NCI-H1092 treated with DMSO at 0.1 percent for 48 hours (cell line): ENCODE data around the gene NUDT8.
"Not testable (repeated sequence)": the region's sequence is repeated elsewhere in the genome, so short reads cannot be mapped to it uniquely, and the experiment has no call there.

Experiments used
- DNase-seq: peaks from one replicate; lab custom pipeline; 2025; lab: John Stamatoyannopoulos, UW

NUDT8 gene

GRCh38 chr11:67642173-67643120 lies 12.7 kb upstream of the NUDT8 start:
- DNase-seq, result no peak

DNA sequence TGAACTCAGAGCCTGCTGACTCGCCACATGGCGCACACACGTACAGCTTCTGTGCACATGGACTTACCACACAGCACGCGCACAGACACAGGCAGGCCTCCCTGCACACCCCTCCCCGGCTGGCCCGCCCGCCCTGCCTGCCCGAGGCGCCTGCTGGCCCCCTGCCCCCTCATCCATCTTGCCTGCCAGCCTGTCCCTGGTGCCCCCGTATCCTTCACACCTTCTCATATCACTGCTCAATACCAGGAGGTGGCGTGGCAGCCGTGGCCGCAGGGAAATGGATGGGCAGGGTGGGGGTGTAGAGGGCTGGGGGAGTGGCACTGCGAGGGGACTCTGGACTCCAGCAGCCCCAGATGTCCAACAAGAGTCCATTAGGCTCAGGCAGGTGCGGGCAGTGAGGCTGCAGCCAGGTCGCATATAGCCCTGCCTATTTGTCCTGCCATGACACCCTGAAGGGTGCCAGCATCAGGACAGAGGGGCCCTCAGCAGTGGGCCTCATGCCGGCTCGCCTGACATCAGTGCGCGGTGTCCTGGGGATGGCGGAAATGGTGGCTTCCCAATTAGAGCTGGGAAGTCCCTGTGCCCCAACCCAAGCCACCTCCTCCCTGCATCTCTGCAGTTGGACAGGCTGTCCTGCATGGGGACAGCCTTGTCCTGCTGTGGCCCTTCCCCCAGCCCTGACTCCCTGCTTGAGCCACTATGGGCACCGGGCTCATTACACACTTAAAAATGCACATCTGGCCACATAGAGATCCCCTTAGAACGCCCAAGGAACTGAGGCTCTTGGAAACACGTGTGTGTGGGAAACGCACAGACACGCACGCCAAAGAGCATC lies 11.8 kb upstream of the NUDT8 start:
- DNase-seq, result no peak

DNA sequence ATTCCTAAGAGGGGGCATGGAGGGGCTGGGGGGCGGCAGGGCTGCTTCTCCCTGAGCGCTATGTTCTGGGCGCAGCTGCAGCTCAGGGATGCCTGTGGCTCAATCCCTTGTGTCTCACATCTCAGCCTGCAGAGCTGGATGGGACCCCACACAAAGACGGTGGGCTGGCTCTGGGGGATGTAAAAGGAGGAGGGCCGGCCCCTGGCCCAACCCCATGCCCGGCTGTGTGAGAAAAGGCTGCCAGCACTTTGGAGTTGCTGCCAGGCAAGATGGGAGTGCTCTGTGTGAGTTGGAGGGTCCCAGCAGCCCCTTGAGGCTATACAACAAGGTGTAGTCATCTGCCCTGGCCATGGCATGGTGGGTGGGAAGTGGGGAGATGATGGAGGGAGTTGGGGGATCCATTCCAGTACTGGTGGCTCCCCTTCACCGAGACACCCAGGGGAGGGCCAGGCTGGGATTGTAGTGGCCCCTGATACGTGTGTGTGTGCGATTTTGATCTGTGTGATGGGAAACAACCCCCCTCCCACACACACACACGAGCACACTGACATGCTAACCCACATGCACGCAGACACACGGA lies 11.1 kb upstream of the NUDT8 start:
- no peak for DNase-seq

- DNase-seq, result peak; percentile 34
These were observed 10.5 kb upstream of the NUDT8 start for GRCh38 chr11:67640021-67640757.

DNA sequence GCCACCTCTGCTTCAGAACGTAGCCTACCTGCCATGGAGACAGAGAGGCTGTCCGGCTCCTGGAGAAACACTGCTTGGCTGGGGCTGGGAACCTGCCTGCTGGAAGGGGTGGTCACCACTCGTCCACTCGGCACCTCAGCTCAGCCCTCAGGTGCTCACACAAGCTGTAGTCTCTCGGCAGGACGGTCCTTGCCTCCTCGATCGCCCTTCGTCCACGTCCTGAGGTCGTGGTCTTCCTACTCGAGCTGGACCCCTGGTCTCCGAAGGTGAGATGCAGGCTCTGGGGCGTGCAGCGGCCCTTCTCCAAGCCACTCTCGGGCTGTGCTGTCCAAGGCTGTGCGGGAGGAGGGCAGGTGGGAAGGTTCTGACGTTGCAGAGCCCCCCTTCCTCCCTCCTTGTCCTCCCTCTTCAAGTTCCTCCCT lies 9.7 kb upstream of the NUDT8 start, which contains the start of gene TBX10:
TSS of gene TBX10 (minus strand) at position 326 of the 422 bp plus-strand sequence. CDS start at position 35, 291 bp downstream.
- DNase-seq, result no peak

GRCh38 chr11:67638535-67639437 lies 9.0 kb upstream of the NUDT8 start:
- no peak for DNase-seq

DNA sequence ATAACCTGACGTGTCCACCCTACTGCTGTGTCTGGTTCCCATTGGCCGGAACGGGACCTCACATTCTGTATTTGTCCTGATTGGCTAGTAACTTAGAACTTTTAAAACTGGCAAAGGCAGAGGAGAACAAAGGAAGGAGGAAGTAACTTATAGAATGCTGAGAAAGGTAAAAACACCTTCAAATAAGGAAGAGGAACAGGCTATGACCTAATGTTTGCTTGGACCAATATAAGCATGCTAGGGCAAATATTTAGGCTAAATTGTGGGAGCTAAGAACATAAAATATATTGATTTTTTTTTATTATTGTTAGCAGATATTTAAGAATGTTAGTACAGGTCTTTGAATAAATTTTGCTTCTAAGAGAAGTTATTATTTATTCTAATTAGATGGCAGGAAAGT lies 7.7 kb upstream of the NUDT8 start:
- DNase-seq, result not testable (repeated sequence)

GRCh38 chr11:67636962-67637361 lies 7.2 kb upstream of the NUDT8 start:
- no peak for DNase-seq

DNA sequence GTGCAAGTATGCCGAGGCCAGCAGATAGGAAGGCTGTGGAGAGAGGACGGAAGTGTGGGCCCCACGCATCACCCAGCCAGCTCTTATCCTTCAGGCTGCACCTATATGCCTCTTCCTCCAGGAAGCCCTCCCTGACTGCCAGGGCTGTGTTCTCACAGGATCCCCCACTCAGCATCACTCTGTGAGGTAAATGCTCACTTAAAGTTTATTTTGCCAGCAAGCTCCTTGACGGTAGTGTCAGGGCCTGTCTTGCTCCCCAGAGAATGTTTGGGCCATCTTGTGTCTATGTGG lies 5.4 kb upstream of the NUDT8 start:
- no peak for DNase-seq

- DNase-seq, result no peak
These were observed 4.9 kb upstream of the NUDT8 start for GRCh38 chr11:67634366-67635230.

DNA sequence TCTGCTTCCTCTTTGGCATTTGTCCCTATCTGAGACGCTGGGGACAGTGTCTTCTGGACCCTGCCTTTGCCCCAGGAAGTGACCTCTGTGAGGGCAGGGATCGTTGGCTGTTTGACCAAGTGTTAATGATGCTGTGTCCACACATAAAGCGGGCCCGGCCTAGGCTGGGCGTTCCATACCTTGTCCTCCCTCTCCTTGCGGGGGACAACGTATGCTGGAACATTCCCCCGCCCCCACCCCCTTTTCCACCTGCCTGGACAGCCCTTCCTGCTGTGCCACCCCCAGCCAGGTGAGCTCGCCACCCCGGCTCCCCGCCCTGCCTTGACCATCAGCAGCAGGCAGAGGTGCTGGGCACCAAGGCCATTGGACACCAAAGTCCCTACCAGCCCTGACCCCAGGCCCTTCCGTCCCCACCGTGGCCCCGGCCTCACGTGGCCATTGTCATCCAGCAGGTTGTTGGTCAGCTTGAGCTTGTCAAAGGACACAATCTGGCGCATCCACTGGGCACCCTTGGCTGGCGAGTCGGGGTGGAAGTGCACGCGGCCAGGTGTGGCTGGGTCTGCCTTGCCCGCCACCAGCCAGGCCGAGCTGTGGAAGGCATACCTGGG lies 4.1 kb upstream of the NUDT8 start:
- DNase-seq, result no peak

GRCh38 chr11:67632982-67633755 lies 3.4 kb upstream of the NUDT8 start:
- no peak for DNase-seq

DNA sequence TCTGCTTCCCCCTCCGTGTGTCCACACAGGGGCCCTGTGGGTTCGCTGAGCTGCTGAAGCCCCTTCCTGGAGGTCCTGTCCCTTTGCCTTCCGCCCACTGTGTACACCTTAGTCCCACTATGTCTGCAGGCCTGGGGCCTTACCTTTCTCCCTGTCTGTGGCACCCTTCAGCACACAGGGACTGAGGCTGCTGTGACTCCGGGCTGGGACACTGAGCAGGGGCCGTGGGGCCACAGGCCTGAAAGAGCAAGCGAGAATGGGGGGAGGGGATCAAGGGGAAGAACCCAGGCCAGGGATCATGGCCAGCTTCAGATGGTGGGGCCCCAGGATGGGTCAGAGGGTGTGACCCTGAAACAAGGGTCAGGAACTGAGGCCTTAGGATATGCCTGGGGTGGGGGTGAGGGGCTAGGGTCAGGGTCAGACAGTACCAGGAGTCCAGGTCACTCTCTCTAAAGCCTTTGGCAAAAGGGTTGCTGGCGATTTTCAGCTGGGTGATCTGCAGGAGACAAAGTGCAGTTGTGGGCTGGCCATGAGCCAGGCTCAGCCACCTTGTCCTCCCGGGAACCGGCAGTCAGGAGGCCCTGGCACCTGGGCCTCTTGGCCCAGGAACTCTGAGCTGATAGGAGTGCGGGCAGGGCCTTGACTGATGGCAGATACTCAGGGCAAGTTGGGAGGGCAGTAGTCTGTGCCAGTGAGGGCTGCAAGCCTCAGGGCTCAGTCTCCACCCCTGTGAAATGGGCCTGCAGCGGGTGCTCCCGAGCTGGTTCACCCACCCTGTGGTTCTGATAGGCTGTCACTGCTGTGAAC lies 2.6 kb upstream of the NUDT8 start:
- no peak for DNase-seq

- no peak for DNase-seq
These were observed 2.1 kb upstream of the NUDT8 start for GRCh38 chr11:67631853-67632174.

DNA sequence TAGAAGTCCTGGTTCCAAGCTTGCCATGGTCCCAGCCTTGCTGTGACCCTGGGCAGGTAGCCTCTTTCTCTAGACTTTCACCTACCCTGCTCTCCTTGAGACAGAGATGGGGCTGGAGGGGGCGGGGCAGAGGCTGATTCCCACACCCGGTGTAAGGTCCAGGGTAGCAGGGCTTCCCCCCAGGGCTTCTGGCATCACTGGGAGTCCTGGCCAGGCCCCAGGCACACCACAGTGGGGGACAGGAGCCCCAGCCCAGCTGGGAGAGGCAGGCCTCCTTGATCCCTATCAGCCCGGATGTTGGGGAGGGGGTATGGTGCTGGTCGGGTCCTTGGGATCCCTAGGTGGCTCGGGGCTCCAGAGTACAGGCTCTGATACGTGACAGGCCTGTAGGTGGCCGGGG lies 1.7 kb upstream of the NUDT8 start:
- no peak for DNase-seq

- no peak for DNase-seq
These were observed 1.2 kb upstream of the NUDT8 start for GRCh38 chr11:67630943-67631331.

DNA sequence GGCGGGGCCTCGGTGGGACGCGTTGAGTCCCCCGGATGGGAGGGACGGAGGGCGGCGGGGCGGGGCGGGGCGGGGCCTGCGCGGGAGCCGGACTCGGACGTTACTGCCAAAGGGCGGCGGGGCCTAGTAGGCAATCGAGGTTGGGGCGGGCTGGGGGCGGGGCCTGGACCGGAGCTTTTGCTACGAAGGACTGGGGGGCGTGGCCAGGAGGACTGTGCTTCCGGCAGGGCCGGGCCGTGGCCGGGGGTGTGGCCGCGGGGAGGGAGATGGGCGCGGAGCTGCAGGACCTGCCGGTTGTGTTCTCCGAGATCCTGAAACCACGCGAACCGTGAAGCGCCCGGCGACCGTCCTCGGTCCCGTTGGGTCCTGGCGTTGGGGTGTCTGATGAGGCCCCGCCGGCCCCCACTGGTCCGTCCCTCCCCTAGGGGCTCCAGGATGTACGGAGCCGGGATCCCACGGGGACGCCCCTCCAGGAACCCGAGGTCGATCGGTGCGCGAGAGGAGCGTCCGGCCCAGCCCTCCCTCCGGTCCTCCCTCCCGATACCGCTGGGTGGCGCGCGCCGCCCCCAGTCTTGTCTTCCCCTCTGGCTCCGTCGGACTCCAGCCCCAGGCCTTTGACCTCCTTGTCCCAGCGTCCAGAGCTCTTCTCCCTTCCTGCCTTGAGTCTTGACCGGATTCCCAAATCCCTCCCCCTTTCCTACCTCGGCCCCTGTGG lies 648 bp upstream of the NUDT8 start:
- peak; percentile 90 for DNase-seq
